GM12878 (cell line): ENCODE measurements around the gene IL17RA. TPM values are rescaled to one million over a fixed set of nuclear protein-coding genes. Genes with fewer than 3 reads are reported as not detected.

ENCODE experiments used
- ATAC-seq: fragments of 200-7000 bp; cut with Tn5 transposase; 3 replicates; pipeline ENCODE4 v1.9.1; 2020; ENCODE audit warnings: mild to moderate bottlenecking, moderate library complexity
- BruUV-seq: library from RNA; stranded (reverse); fragments of 400-500 nt; replicated peaks from 2 replicates; lab custom pipeline; 2021; lab: Mats Ljungman, UMichigan
- CTCF ChIA-PET: fragments of 300-600 bp; sonication (Branson Sonifier 250); formaldehyde crosslinking; extraction: SDS; loops from one replicate; lab custom pipeline; 2021; ENCODE audit warnings: inconsistent platforms; lab: Yijun Ruan, JAX
- POLR2A ChIA-PET: fragments of 350-600 bp; formaldehyde crosslinking; extraction: SDS; loops from one replicate; lab custom pipeline; 2021; ENCODE audit warnings: inconsistent platforms; lab: Charles Lee
- RAD21 ChIA-PET: fragments of 300-600 bp; sonication (Branson Sonifier 250); formaldehyde crosslinking; loops from one replicate; lab custom pipeline; 2023; ENCODE audit warnings: antibody characterized with exemption; ENCODE audit not compliant: unreplicated experiment; lab: Charles Lee
- SMC1A ChIA-PET: fragments of 300-600 bp; sonication (Branson Sonifier 250); formaldehyde crosslinking; loops from one replicate; lab custom pipeline; 2023; ENCODE audit not compliant: unreplicated experiment, uncharacterized antibody; lab: Charles Lee
- DNase-seq: peaks from one replicate; pipeline ENCODE4 v3.0.0-alpha.2; 2011; ENCODE audit warnings: low read depth, low spot score
- FAIRE-seq: peaks from 3 replicates; lab custom pipeline; 2011; peaks lifted over from hg19 to GRCh38; lab: Jason Lieb, UNC
- H2AFZ ChIP-seq: 2 replicates; pipeline ENCODE4 v1.6.0; 2011; ENCODE audit warnings: low read depth, low read length, control low read depth; ENCODE audit not compliant: control insufficient read depth
- H3K27ac ChIP-seq: 2 replicates; pipeline ENCODE4 v1.5.1; 2011; ENCODE audit warnings: control low read depth; ENCODE audit not compliant: control insufficient read depth, insufficient read depth
- H3K27me3 ChIP-seq, 2 experiments: replicated peaks in 1 of 2; 2 replicates each; pipeline versions ENCODE4 v1.6.0 to v1.6.1; 2011; ENCODE audit warnings: low read length in 1 of 2; ENCODE audit not compliant: control insufficient read depth in 2 of 2, insufficient read depth in 2 of 2
- H3K36me3 ChIP-seq, 2 experiments: 2 replicates each; pipeline ENCODE4 v1.5.1; 2011; ENCODE audit warnings: low read length in 1 of 2; ENCODE audit not compliant: control insufficient read depth in 2 of 2, insufficient read depth in 2 of 2
- H3K4me1 ChIP-seq: 2 replicates; pipeline ENCODE4 v1.6.1; 2011; ENCODE audit warnings: mild to moderate bottlenecking, low read length, moderate library complexity, mixed read lengths; ENCODE audit not compliant: control insufficient read depth, insufficient read depth
- H3K4me2 ChIP-seq: 2 replicates; pipeline ENCODE4 v1.6.0; 2011; ENCODE audit warnings: control low read depth; ENCODE audit not compliant: control insufficient read depth, insufficient read depth
- H3K4me3 ChIP-seq: fragments of 200-600 bp; sonication (generic); 2 replicates; pipeline ENCODE4 v1.5.1; 2016
- H3K79me2 ChIP-seq: 2 replicates; pipeline ENCODE4 v1.6.0; 2011; ENCODE audit warnings: low read length; ENCODE audit not compliant: control insufficient read depth, insufficient read depth
- H3K9ac ChIP-seq: 2 replicates; pipeline ENCODE4 v1.8.0; 2011; ENCODE audit warnings: low read length, control low read depth, mixed read lengths; ENCODE audit not compliant: control insufficient read depth, insufficient read depth
- H3K9me3 ChIP-seq: replicated peaks from 3 replicates; pipeline ENCODE4 v1.5.1; 2011; ENCODE audit warnings: mild to moderate bottlenecking, low read length; ENCODE audit not compliant: control insufficient read depth, insufficient read depth
- H4K20me1 ChIP-seq: 2 replicates; pipeline ENCODE4 v1.6.0; 2011; ENCODE audit not compliant: control insufficient read depth, insufficient read depth
- ASH2L ChIP-seq: fragments of 300-600, 200-600 bp; sonication (generic); IDR thresholded peaks from 2 replicates; pipeline ENCODE4 v1.6.1; 2017; ENCODE audit warnings: low read depth, mild to moderate bottlenecking, borderline replicate concordance
- DPF2 ChIP-seq: fragments of 450-650 bp; IDR thresholded peaks from 2 replicates; pipeline ENCODE4 v1.6.1; 2017; ENCODE audit warnings: mild to moderate bottlenecking
- E4F1 ChIP-seq: fragments of 450-650 bp; IDR thresholded peaks from 2 replicates; pipeline ENCODE4 v1.6.1; 2018; ENCODE audit warnings: borderline replicate concordance, mild to moderate bottlenecking; ENCODE audit not compliant: partially characterized antibody
- ETV6 ChIP-seq, 2 experiments: fragments of 450-650 bp in 1 of 2; IDR thresholded peaks in 1 of 2; conservative IDR thresholded peaks in 1 of 2; 2 replicates each; pipeline ENCODE4 v1.6.1; 2014; ENCODE audit warnings: antibody characterized with exemption in 1 of 2, borderline replicate concordance in 1 of 2, low read depth in 1 of 2, mild to moderate bottlenecking in 1 of 2, moderate library complexity in 1 of 2
- LARP7 ChIP-seq: fragments of 450-650 bp; IDR thresholded peaks from 2 replicates; pipeline ENCODE4 v1.6.1; 2017; ENCODE audit warnings: mild to moderate bottlenecking
- PML ChIP-seq: IDR thresholded peaks from 2 replicates; pipeline ENCODE4 v1.6.1; 2012; ENCODE audit warnings: low read length, inconsistent platforms
- PRDM15 ChIP-seq: fragments of 450-650 bp; formaldehyde crosslinking; IDR thresholded peaks from 2 replicates; pipeline ENCODE4 v1.4.0; 2020; ENCODE audit warnings: mild to moderate bottlenecking, moderate library complexity
- SRF ChIP-seq, 2 experiments: IDR thresholded peaks; 2 replicates each; pipeline ENCODE4 v1.6.1; 2011; ENCODE audit warnings: low read depth in 2 of 2, low read length in 2 of 2, mild to moderate bottlenecking in 1 of 2, moderate library complexity in 1 of 2
- TCF12 ChIP-seq: IDR thresholded peaks from 2 replicates; pipeline ENCODE4 v1.6.1; 2011; ENCODE audit warnings: low read depth, mild to moderate bottlenecking, low read length
- YY1 ChIP-seq: IDR thresholded peaks from 2 replicates; pipeline ENCODE4 v1.6.1; 2011; ENCODE audit warnings: low read depth, mild to moderate bottlenecking, low read length
- ZZZ3 ChIP-seq: IDR thresholded peaks from 2 replicates; pipeline ENCODE4 v1.6.1; 2011; ENCODE audit warnings: low read depth; ENCODE audit not compliant: control insufficient read depth, insufficient read length
- WGBS: methylation state at CpG from one replicate; pipeline ENCODE4 v1.1.6; 2016; ENCODE audit warnings: low lambda C conversion rate; ENCODE audit not compliant: insufficient replicate concordance, insufficient coverage; ENCODE audit errors: missing lambda C conversion rate; 5-methylcytosine and 5-hydroxymethylcytosine counted together
- in situ Hi-C: fragments of 300-500 bp; cut with MboI; formaldehyde crosslinking; loops from 9 replicates; pipeline ENCODE4 v1.14.3; 2018; ENCODE audit warnings: mixed read lengths
- intact Hi-C: fragments of 100-400 bp; cut with micrococcal nuclease; formaldehyde crosslinking; loops from one replicate; pipeline ENCODE4 v1.14.2; 2022; ENCODE audit not compliant: unreplicated experiment
- polyA plus RNA-seq, 11 experiments: library from polyadenylated mRNA; depleted of rRNA in 4 of 11; unstranded in 6 of 11; stranded (reverse) in 5 of 11; fragments of >200 nt; fragmentation: Nextera tagmentation in 4 of 11; fragmentation: Illumina TruSeq in 1 of 11; extraction: Ambion mirVana in 4 of 11; extraction: Trizol in 1 of 11; gene quantifications; 1 replicate in 1 of 11; 2 replicates in 10 of 11; pipeline versions ENCODE4 v1.2.1 to v1.2.3, GENCODE V29; 2011 to 2016; ENCODE audit warnings: inconsistent platforms in 2 of 11, missing spikeins in 2 of 11, low read depth in 1 of 11
- total RNA-seq, 4 experiments: library from RNA; depleted of rRNA in 3 of 4; stranded (reverse); fragments of >200 nt in 3 of 4; fragmentation: Illumina TruSeq in 1 of 4; extraction: Trizol in 1 of 4; gene quantifications; 2 replicates each; pipeline versions ENCODE4 v1.2.1 to v1.2.3, GENCODE V29; 2013 to 2021
- TF ChIP-seq, protein P1 (sequence below): IDR thresholded peaks from 2 replicates; pipeline ENCODE4 v1.6.1; 2011; ENCODE audit warnings: mild to moderate bottlenecking, low read depth, low read length, moderate library complexity; ENCODE audit not compliant: insufficient replicate concordance
- TF ChIP-seq, protein P2 (sequence below): fragments of 450-650 bp; IDR thresholded peaks from 2 replicates; pipeline ENCODE4 v1.6.1; 2016; ENCODE audit warnings: mild to moderate bottlenecking

Gene IL17RA
- total and polyA plus RNA-seq, 10 of the 15 experiments (the other 5 are each of a cell fraction or from before 2014, with no cell fraction given), result 0.71 to 10.2 (median 4.2) TPM

GRCh38 chr22:17114898-17115235, 30.1 kb downstream of the IL17RA start (continued):
- TF ChIP-seq E4F1, result no peak
- TF ChIP-seq, protein P1, sequence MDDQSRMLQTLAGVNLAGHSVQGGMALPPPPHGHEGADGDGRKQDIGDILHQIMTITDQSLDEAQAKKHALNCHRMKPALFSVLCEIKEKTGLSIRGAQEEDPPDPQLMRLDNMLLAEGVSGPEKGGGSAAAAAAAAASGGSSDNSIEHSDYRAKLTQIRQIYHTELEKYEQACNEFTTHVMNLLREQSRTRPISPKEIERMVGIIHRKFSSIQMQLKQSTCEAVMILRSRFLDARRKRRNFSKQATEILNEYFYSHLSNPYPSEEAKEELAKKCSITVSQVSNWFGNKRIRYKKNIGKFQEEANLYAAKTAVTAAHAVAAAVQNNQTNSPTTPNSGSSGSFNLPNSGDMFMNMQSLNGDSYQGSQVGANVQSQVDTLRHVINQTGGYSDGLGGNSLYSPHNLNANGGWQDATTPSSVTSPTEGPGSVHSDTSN, result no peak

DNA sequence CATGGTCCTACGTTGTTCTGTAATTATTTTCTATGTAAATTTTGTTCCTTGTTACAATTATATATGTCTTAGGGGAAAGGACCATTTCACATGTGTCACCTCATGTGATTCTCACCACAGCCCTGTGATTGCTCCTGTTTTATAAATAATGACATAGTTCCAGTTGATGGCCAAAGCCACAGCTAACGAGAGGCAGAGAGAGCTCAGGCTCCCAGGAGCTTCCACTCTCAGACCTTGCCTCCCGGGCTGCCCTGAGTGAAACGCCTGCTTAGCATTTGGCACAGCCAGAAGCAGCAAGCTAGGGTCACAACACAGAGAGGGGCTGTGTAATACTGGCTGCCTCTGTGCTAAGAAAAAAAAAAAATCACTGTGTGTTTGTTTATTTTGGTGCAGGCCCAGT, 30.4 kb downstream of the IL17RA start:
- Histone ChIP-seq H4K20me1 (peaks cover 4% of the 10 kb centered on the region; the same call in 1 of the 2 replicates), H3K27me3 (no peaks in the 10 kb centered on the region), H3K36me3 (no peaks in the 10 kb centered on the region), H3K27ac (no peak overlapping the region), H3K9me3 (no peaks in the 10 kb centered on the region), H3K4me3 (no peak overlapping the region), H3K79me2 (no peaks in the 10 kb centered on the region), H3K4me1 (peaks cover 18% of the 10 kb centered on the region), H3K9ac (no peak overlapping the region), H3K4me2 (no peak overlapping the region), H2AFZ (no peak overlapping the region)
- in situ Hi-C loops, result no loop called here
- RAD21 ChIA-PET, result no interaction called here
- POLR2A ChIA-PET, result no interaction called here
- no TSS peak for BruUV-seq
- 33% methylated on average over 4 of the region's 4 CpGs for WGBS
- no peak for ATAC-seq
- DNase-seq, result no peak
- intact Hi-C loops, result no loop called here
- FAIRE-seq, result no peak
- SMC1A ChIA-PET, result no interaction called here
- CTCF ChIA-PET, result interaction anchor here (0.7 kb wide), 2 partner anchors 20 to 386 kb away, joined by 3 read pairs; no protein-coding TSS in a partner anchor
- TF ChIP-seq TCF12 (no peak), LARP7 (no peak), SRF (IDR thresholded peaks at IDR 0.05; ENCODE audit: low read depth in 2 of 2, low read length in 2 of 2) (no peak), ASH2L (no peak), PML (no peak), PRDM15 (no peak), DPF2 (no peak), ZZZ3 (no peak), YY1 (no peak), ETV6 (conservative IDR thresholded peaks at IDR 0.05 in 1 of 2, IDR thresholded peaks at IDR 0.05 in 1 of 2; ENCODE audit: borderline replicate concordance in 1 of 2, low read depth in 1 of 2) (no peak)
- TF ChIP-seq, protein P2, sequence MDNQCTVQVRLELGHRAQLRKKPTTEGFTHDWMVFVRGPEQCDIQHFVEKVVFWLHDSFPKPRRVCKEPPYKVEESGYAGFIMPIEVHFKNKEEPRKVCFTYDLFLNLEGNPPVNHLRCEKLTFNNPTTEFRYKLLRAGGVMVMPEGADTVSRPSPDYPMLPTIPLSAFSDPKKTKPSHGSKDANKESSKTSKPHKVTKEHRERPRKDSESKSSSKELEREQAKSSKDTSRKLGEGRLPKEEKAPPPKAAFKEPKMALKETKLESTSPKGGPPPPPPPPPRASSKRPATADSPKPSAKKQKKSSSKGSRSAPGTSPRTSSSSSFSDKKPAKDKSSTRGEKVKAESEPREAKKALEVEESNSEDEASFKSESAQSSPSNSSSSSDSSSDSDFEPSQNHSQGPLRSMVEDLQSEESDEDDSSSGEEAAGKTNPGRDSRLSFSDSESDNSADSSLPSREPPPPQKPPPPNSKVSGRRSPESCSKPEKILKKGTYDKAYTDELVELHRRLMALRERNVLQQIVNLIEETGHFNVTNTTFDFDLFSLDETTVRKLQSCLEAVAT, result no peak
